Spleen (tissue), 7 donors: ENCODE measurements around the gene HS2ST1.

Experiments
- CTCF ChIP-seq, 11 experiments: fragments of 200-600 bp in 7 of 11; fragments of 450-650 bp in 4 of 11; sonication (generic) in 4 of 11; IDR thresholded peaks in 8 of 11; conservative IDR thresholded peaks in 3 of 11; 1 replicate in 7 of 11; 2 replicates in 4 of 11; pipeline versions ENCODE4 v1.4.0 to v1.8.0; 2016 to 2021; ENCODE audit warnings: antibody characterized with exemption in 11 of 11, inconsistent platforms in 4 of 11, mild to moderate bottlenecking in 1 of 11
- POLR2A ChIP-seq, 3 donors: fragments of 450-650 bp; IDR thresholded peaks; one replicate each; pipeline ENCODE4 v1.5.1; 2017; ENCODE audit warnings: antibody characterized with exemption in 3 of 3, mild to moderate bottlenecking in 1 of 3
- POLR2AphosphoS5 ChIP-seq, 3 donors: sonication (generic); formaldehyde crosslinking; IDR thresholded peaks; one replicate each; pipeline ENCODE4 v1.5.1; 2017; ENCODE audit warnings: antibody characterized with exemption in 3 of 3
- donor health status: DM: no; HTN: no; CAD: no; lungs with moderate emphysema.
- donor health status: DM: no; HTN: no; CAD: no.
- donor health status: DM: no; HTN: no; CAD: no.

- TF ChIP-seq POLR2AphosphoS5 (IDR thresholded peaks at IDR 0.05): no peak
- TF ChIP-seq CTCF (IDR thresholded peaks at IDR 0.05 in 8 of 11, conservative IDR thresholded peaks at IDR 0.05 in 3 of 11): no peak
- TF ChIP-seq POLR2A (IDR thresholded peaks at IDR 0.05): no peak
Observed at GRCh38 chr1:86953167-86953566, 38.7 kb downstream of the HS2ST1 start.
